Spleen (tissue), 7 donors: Measurements from ENCODE around the gene SLC25A51.

Experiments used
- POLR2A ChIP-seq, 3 donors: fragments of 450-650 bp; IDR thresholded peaks; one replicate each; pipeline ENCODE4 v1.5.1; 2017; ENCODE audit warnings: antibody characterized with exemption in 3 of 3, mild to moderate bottlenecking in 1 of 3
- POLR2AphosphoS5 ChIP-seq, 3 donors: sonication (generic); formaldehyde crosslinking; IDR thresholded peaks; one replicate each; pipeline ENCODE4 v1.5.1; 2017; ENCODE audit warnings: antibody characterized with exemption in 3 of 3
- TF ChIP-seq, protein P1 (sequence below), 11 experiments: fragments of 200-600 bp in 7 of 11; fragments of 450-650 bp in 4 of 11; sonication (generic) in 4 of 11; IDR thresholded peaks in 8 of 11; conservative IDR thresholded peaks in 3 of 11; 1 replicate in 7 of 11; 2 replicates in 4 of 11; pipeline versions ENCODE4 v1.4.0 to v1.8.0; 2016 to 2021; ENCODE audit warnings: antibody characterized with exemption in 11 of 11, inconsistent platforms in 4 of 11, mild to moderate bottlenecking in 1 of 11
- donor health status: DM: no; HTN: no; CAD: no; lungs with moderate emphysema.
- donor health status: DM: no; HTN: no; CAD: no.
- donor health status: DM: no; HTN: no; CAD: no.

DNA sequence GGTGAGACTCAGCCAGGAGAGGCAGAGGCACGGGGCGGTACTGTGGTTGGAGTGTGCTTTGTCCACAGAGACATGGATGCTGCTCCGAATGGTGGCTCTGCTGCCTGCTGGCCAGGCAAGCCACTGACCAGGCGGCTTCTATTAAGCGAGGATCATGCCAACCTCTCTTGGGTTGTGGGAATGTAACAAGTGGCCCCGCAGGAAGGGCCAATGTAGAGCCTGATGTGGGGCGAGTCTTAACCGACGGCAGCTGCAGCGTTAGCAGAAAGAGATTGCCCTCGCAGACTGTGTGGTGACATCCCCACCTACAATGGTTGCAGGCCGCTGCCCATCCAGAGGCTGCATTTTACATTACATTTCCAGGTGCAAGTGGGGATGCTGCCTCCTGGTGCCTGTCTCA, 46.6 kb upstream of the SLC25A51 start:
- TF ChIP-seq POLR2A (IDR thresholded peaks at IDR 0.05), result no peak
- TF ChIP-seq, protein P1, sequence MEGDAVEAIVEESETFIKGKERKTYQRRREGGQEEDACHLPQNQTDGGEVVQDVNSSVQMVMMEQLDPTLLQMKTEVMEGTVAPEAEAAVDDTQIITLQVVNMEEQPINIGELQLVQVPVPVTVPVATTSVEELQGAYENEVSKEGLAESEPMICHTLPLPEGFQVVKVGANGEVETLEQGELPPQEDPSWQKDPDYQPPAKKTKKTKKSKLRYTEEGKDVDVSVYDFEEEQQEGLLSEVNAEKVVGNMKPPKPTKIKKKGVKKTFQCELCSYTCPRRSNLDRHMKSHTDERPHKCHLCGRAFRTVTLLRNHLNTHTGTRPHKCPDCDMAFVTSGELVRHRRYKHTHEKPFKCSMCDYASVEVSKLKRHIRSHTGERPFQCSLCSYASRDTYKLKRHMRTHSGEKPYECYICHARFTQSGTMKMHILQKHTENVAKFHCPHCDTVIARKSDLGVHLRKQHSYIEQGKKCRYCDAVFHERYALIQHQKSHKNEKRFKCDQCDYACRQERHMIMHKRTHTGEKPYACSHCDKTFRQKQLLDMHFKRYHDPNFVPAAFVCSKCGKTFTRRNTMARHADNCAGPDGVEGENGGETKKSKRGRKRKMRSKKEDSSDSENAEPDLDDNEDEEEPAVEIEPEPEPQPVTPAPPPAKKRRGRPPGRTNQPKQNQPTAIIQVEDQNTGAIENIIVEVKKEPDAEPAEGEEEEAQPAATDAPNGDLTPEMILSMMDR (IDR thresholded peaks at IDR 0.05 in 8 of 11, conservative IDR thresholded peaks at IDR 0.05 in 3 of 11), result no peak
- no peak for TF ChIP-seq POLR2AphosphoS5 (IDR thresholded peaks at IDR 0.05)
